Mesendoderm (in vitro differentiated cells): ENCODE data around the gene SUSD4.

Experiments
- DNase-seq: peaks from one replicate; pipeline ENCODE4 v3.0.0; 2013
- H2AK5ac ChIP-seq: 2 replicates; pipeline ENCODE4 v1.6.1; 2013; ENCODE audit warnings: low read length, inconsistent platforms
- H2BK120ac ChIP-seq: 2 replicates; pipeline ENCODE4 v1.6.1; 2013; ENCODE audit warnings: low read depth, mild to moderate bottlenecking, low read length, moderate library complexity, mixed read lengths
- H2BK15ac ChIP-seq: replicated peaks from 2 replicates; pipeline ENCODE4 v1.6.1; 2013; ENCODE audit warnings: low read depth, mild to moderate bottlenecking, moderate library complexity
- H2BK5ac ChIP-seq: 2 replicates; pipeline ENCODE4 v1.6.1; 2013; ENCODE audit warnings: low read length, inconsistent platforms
- H3K18ac ChIP-seq: 2 replicates; pipeline ENCODE4 v1.6.1; 2013; ENCODE audit warnings: mild to moderate bottlenecking, low read length, mixed read lengths
- H3K23ac ChIP-seq: one replicate; pipeline ENCODE4 v1.6.1; 2013; ENCODE audit warnings: low read length
- H3K27ac ChIP-seq: 2 replicates; pipeline ENCODE4 v1.5.1; 2013; ENCODE audit warnings: low read depth, mild to moderate bottlenecking, inconsistent platforms, low read length, moderate library complexity
- H3K27me3 ChIP-seq: 2 replicates; pipeline ENCODE4 v1.6.1; 2013; ENCODE audit warnings: low read length, control low read depth, mild to moderate bottlenecking, inconsistent platforms; ENCODE audit not compliant: insufficient read depth, poor library complexity
- H3K36me3 ChIP-seq: 2 replicates; pipeline ENCODE4 v1.6.1; 2013; ENCODE audit warnings: low read length, inconsistent platforms; ENCODE audit not compliant: control insufficient read depth, insufficient read depth
- H3K4ac ChIP-seq: one replicate; pipeline ENCODE4 v1.6.1; 2013; ENCODE audit warnings: low read depth, mild to moderate bottlenecking, low read length, moderate library complexity
- H3K4me1 ChIP-seq: 2 replicates; pipeline ENCODE4 v1.6.1; 2013; ENCODE audit warnings: low read depth, low read length, inconsistent platforms; ENCODE audit not compliant: control insufficient read depth
- H3K4me2 ChIP-seq: 2 replicates; pipeline ENCODE4 v1.6.1; 2013; ENCODE audit warnings: low read length
- H3K4me3 ChIP-seq: 2 replicates; pipeline ENCODE4 v1.5.1; 2013; ENCODE audit warnings: mild to moderate bottlenecking, low read length
- H3K56ac ChIP-seq: one replicate; pipeline ENCODE4 v1.6.1; 2013; ENCODE audit warnings: low read length
- H3K79me1 ChIP-seq: 2 replicates; pipeline ENCODE4 v1.6.1; 2013; ENCODE audit warnings: low read length, inconsistent platforms
- H3K79me2 ChIP-seq: 2 replicates; pipeline ENCODE4 v1.6.1; 2013; ENCODE audit warnings: mild to moderate bottlenecking, low read length; ENCODE audit not compliant: control insufficient read depth, insufficient read depth
- H3K9ac ChIP-seq: 2 replicates; pipeline ENCODE4 v1.6.1; 2013; ENCODE audit warnings: low read length, inconsistent platforms
- H4K5ac ChIP-seq: one replicate; pipeline ENCODE4 v1.6.1; 2013; ENCODE audit warnings: low read length
- H4K8ac ChIP-seq: one replicate; pipeline ENCODE4 v1.6.1; 2013; ENCODE audit warnings: low read depth, mild to moderate bottlenecking, control low read depth, low read length, moderate library complexity
- WGBS: extraction: QIAGEN DNeasy Blood & Tissue Kit; methylation state at CpG from one replicate; pipeline ENCODE4 v1.1.7; 2013; ENCODE audit warnings: low lambda C conversion rate, missing lambda C conversion rate; ENCODE audit not compliant: insufficient coverage; ENCODE audit errors: extremely low coverage; 5-methylcytosine and 5-hydroxymethylcytosine counted together

SUSD4 gene

GRCh38 chr1:223203694-223204093 is 160.3 kb downstream of the SUSD4 start:
- no peak overlapping the region for H4K8ac ChIP-seq
- peaks cover 9% of the 10 kb centered on the region for H3K4me1 ChIP-seq
- no peak overlapping the region for H2BK15ac ChIP-seq
- no peak overlapping the region for H3K23ac ChIP-seq
- H3K4me2 ChIP-seq = no peak overlapping the region
- H3K4ac ChIP-seq = no peak overlapping the region
- H3K27me3 ChIP-seq = no peaks in the 10 kb centered on the region
- peak overlapping the region; percentile 32 for H3K27ac ChIP-seq
- H3K9ac ChIP-seq = no peak overlapping the region
- H2BK5ac ChIP-seq = peak overlapping the region; percentile 11
- H3K4me3 ChIP-seq = no peak overlapping the region
- whole genome bisulfite sequencing = no CpG with 5 or more reads among the region's 6 CpGs
- no peaks in the 10 kb centered on the region for H3K79me1 ChIP-seq
- H3K79me2 ChIP-seq = no peaks in the 10 kb centered on the region
- H3K56ac ChIP-seq = peak overlapping the region; percentile 30
- peak; percentile 88 for DNase-seq
- no peak overlapping the region for H2BK120ac ChIP-seq
- no peak overlapping the region for H4K5ac ChIP-seq
- no peaks in the 10 kb centered on the region for H3K36me3 ChIP-seq
- no peak overlapping the region for H3K18ac ChIP-seq
- no peak overlapping the region for H2AK5ac ChIP-seq

- no CpG with 5 or more reads among the region's 9 CpGs for WGBS
These were observed 161.0 kb downstream of the SUSD4 start for GRCh38 chr1:223203034-223203408.

GRCh38 chr1:223202376-223203033 is 161.5 kb downstream of the SUSD4 start:
- H3K79me1 ChIP-seq = no peaks in the 10 kb centered on the region
- WGBS = no CpG with 5 or more reads among the region's 13 CpGs
- peak overlapping the region; percentile 56 for H3K56ac ChIP-seq
- H2BK5ac ChIP-seq = no peak overlapping the region
- no peak for DNase-seq
- no peak overlapping the region for H2BK120ac ChIP-seq
- H4K8ac ChIP-seq = no peak overlapping the region
- no peaks in the 10 kb centered on the region for H3K79me2 ChIP-seq
- no peak overlapping the region for H3K4me2 ChIP-seq
- H3K27me3 ChIP-seq = no peaks in the 10 kb centered on the region
- no peak overlapping the region for H4K5ac ChIP-seq
- H3K18ac ChIP-seq = no peak overlapping the region
- H3K9ac ChIP-seq = no peak overlapping the region
- no peak overlapping the region for H2AK5ac ChIP-seq
- no peak overlapping the region for H3K27ac ChIP-seq
- no peak overlapping the region for H3K4me3 ChIP-seq
- no peak overlapping the region for H2BK15ac ChIP-seq
- no peak overlapping the region for H3K23ac ChIP-seq
- H3K4ac ChIP-seq = no peak overlapping the region
- H3K36me3 ChIP-seq = no peaks in the 10 kb centered on the region
- peaks cover 9% of the 10 kb centered on the region for H3K4me1 ChIP-seq

More at GRCh38 chr1:223203034-223203408, 161.0 kb downstream of the SUSD4 start:
- no peak overlapping the region for H4K5ac ChIP-seq
- peak overlapping the region; percentile 11 for H2BK5ac ChIP-seq
- no peak overlapping the region for H3K9ac ChIP-seq
- H3K36me3 ChIP-seq = no peaks in the 10 kb centered on the region
- H3K4me2 ChIP-seq = no peak overlapping the region
- H3K27me3 ChIP-seq = no peaks in the 10 kb centered on the region
- peak overlapping the region; percentile 56 for H3K56ac ChIP-seq
- H3K23ac ChIP-seq = no peak overlapping the region
- H3K4ac ChIP-seq = no peak overlapping the region
- no peak overlapping the region for H4K8ac ChIP-seq
- H3K4me3 ChIP-seq = no peak overlapping the region
- H3K79me1 ChIP-seq = no peaks in the 10 kb centered on the region
- H2AK5ac ChIP-seq = peak overlapping the region; percentile 64
- no peaks in the 10 kb centered on the region for H3K79me2 ChIP-seq
- peaks cover 9% of the 10 kb centered on the region for H3K4me1 ChIP-seq
- no peak overlapping the region for H2BK15ac ChIP-seq
- no peak overlapping the region for H2BK120ac ChIP-seq
- DNase-seq = no peak
- H3K27ac ChIP-seq = no peak overlapping the region
- no peak overlapping the region for H3K18ac ChIP-seq

- Histone ChIP-seq H3K4me1 (peaks cover 9% of the 10 kb centered on the region), H2BK15ac (no peak overlapping the region), H2BK5ac (no peak overlapping the region), H3K79me1 (no peaks in the 10 kb centered on the region), H2AK5ac (no peak overlapping the region), H3K27me3 (no peaks in the 10 kb centered on the region), H3K23ac (no peak overlapping the region), H3K56ac (no peak overlapping the region), H3K9ac (no peak overlapping the region), H3K79me2 (no peaks in the 10 kb centered on the region), H3K4me2 (no peak overlapping the region), H4K5ac (no peak overlapping the region), H4K8ac (no peak overlapping the region), H3K4me3 (no peak overlapping the region), H3K36me3 (no peaks in the 10 kb centered on the region), H3K4ac (no peak overlapping the region), H3K27ac (no peak overlapping the region), H2BK120ac (no peak overlapping the region), H3K18ac (no peak overlapping the region)
- WGBS = no CpG with 5 or more reads among the region's 2 CpGs
- DNase-seq = no peak
These were observed 162.0 kb downstream of the SUSD4 start for GRCh38 chr1:223201967-223202366.

- Histone ChIP-seq H3K79me2 (no peaks in the 10 kb centered on the region), H3K9ac (no peak overlapping the region), H2AK5ac (no peak overlapping the region), H2BK5ac (no peak overlapping the region), H2BK15ac (no peak overlapping the region), H3K27me3 (no peaks in the 10 kb centered on the region), H3K23ac (no peak overlapping the region), H3K4me1 (peaks cover 9% of the 10 kb centered on the region), H4K5ac (no peak overlapping the region), H3K36me3 (no peaks in the 10 kb centered on the region), H3K56ac (no peak overlapping the region), H3K4ac (no peak overlapping the region), H3K4me3 (no peak overlapping the region), H3K18ac (no peak overlapping the region), H4K8ac (no peak overlapping the region), H3K27ac (no peak overlapping the region), H3K4me2 (no peak overlapping the region), H2BK120ac (no peak overlapping the region), H3K79me1 (no peaks in the 10 kb centered on the region)
- no CpG with 5 or more reads among the region's 6 CpGs for WGBS
- no peak for DNase-seq
These were observed 163.1 kb downstream of the SUSD4 start for GRCh38 chr1:223200903-223201302.

- no peak overlapping the region for H2BK120ac ChIP-seq
- H3K79me2 ChIP-seq = no peaks in the 10 kb centered on the region
- no CpG with 5 or more reads among the region's 2 CpGs for WGBS
- H4K5ac ChIP-seq = no peak overlapping the region
- no peak overlapping the region for H3K27ac ChIP-seq
- no peaks in the 10 kb centered on the region for H3K27me3 ChIP-seq
- no peak overlapping the region for H2BK5ac ChIP-seq
- no peak overlapping the region for H3K23ac ChIP-seq
- DNase-seq = no peak
- H3K4me3 ChIP-seq = no peak overlapping the region
- H3K4ac ChIP-seq = no peak overlapping the region
- no peak overlapping the region for H3K18ac ChIP-seq
- H3K36me3 ChIP-seq = no peaks in the 10 kb centered on the region
- H3K9ac ChIP-seq = no peak overlapping the region
- no peak overlapping the region for H2AK5ac ChIP-seq
- peaks cover 9% of the 10 kb centered on the region for H3K4me1 ChIP-seq
- H4K8ac ChIP-seq = no peak overlapping the region
- no peak overlapping the region for H3K4me2 ChIP-seq
- no peak overlapping the region for H3K56ac ChIP-seq
- H3K79me1 ChIP-seq = no peaks in the 10 kb centered on the region
- no peak overlapping the region for H2BK15ac ChIP-seq
These were observed 164.8 kb downstream of the SUSD4 start for GRCh38 chr1:223199094-223199647.
